HepG2 (cell line): Measurements from ENCODE around the gene KMT2E. TPM values are rescaled to one million over a fixed set of nuclear protein-coding genes. Genes with fewer than 3 reads are reported as not detected.

Experiments used
- HNRNPL ChIP-seq: fragments of 200-400 bp; formaldehyde crosslinking; IDR thresholded peaks from 2 replicates; pipeline ENCODE4 v1.6.1; 2017; ENCODE audit warnings: mild to moderate bottlenecking, low read depth, low read length
- PLSCR1 ChIP-seq: sonication (generic); formaldehyde crosslinking; IDR thresholded peaks from 2 replicates; pipeline ENCODE4 v1.5.0; 2020; ENCODE audit warnings: missing genetic modification reagents, mild to moderate bottlenecking, borderline replicate concordance
- POLR2A ChIP-seq, 2 experiments: IDR thresholded peaks; 2 replicates each; pipeline ENCODE4 v1.6.1; 2011; ENCODE audit warnings: low read depth in 2 of 2, low read length in 2 of 2, mild to moderate bottlenecking in 1 of 2, moderate library complexity in 1 of 2; ENCODE audit not compliant: insufficient read depth in 1 of 2
- PRDM15 ChIP-seq: sonication (generic); formaldehyde crosslinking; IDR thresholded peaks from 2 replicates; pipeline ENCODE4 v1.4.0; 2020; ENCODE audit warnings: missing genetic modification reagents
- REL ChIP-seq: sonication (generic); formaldehyde crosslinking; conservative IDR thresholded peaks from 2 replicates; pipeline ENCODE4 v1.8.0; 2022; ENCODE audit warnings: mild to moderate bottlenecking, missing genetic modification reagents, moderate library complexity
- RORA ChIP-seq: sonication (generic); formaldehyde crosslinking; IDR thresholded peaks from 2 replicates; pipeline ENCODE4 v1.5.0; 2020; ENCODE audit warnings: mild to moderate bottlenecking, missing genetic modification reagents, moderate library complexity
- SMC3 ChIP-seq: IDR thresholded peaks from 2 replicates; pipeline ENCODE4 v1.6.1; 2011; ENCODE audit warnings: low read length, improper control_type of control experiment
- THAP8 ChIP-seq: sonication (generic); formaldehyde crosslinking; IDR thresholded peaks from 2 replicates; pipeline ENCODE4 v1.5.1; 2020; ENCODE audit warnings: missing genetic modification reagents, mild to moderate bottlenecking, borderline replicate concordance
- ZHX2 ChIP-seq, 2 experiments: sonication (generic) in 1 of 2; formaldehyde crosslinking in 1 of 2; IDR thresholded peaks; 2 replicates each; pipeline versions ENCODE4 v1.6.1 to v1.9.0; 2014 to 2022; ENCODE audit warnings: antibody characterized with exemption in 1 of 2, borderline replicate concordance in 1 of 2, inconsistent platforms in 1 of 2, low read depth in 1 of 2, missing genetic modification reagents in 1 of 2
- ZNF550 ChIP-seq: sonication (generic); formaldehyde crosslinking; IDR thresholded peaks from 2 replicates; pipeline ENCODE4 v1.4.0; 2020; ENCODE audit warnings: mild to moderate bottlenecking, missing genetic modification reagents, borderline replicate concordance
- ZNF574 ChIP-seq: sonication (generic); formaldehyde crosslinking; IDR thresholded peaks from 2 replicates; pipeline ENCODE4 v1.4.0; 2020; ENCODE audit warnings: missing genetic modification reagents
- ZNF761 ChIP-seq: sonication (generic); formaldehyde crosslinking; conservative IDR thresholded peaks from 2 replicates; pipeline ENCODE4 v1.4.0; 2020; ENCODE audit warnings: mild to moderate bottlenecking, missing genetic modification reagents
- polyA plus RNA-seq, 8 experiments: library from polyadenylated mRNA; depleted of rRNA in 3 of 8; stranded (reverse) in 7 of 8; unstranded in 1 of 8; fragments of >200 nt; fragmentation: Illumina TruSeq in 4 of 8; extraction: Trizol in 4 of 8; gene quantifications; 2 replicates each; pipeline versions ENCODE4 v1.2.1 to v1.2.3, GENCODE V29; 2011 to 2016; ENCODE audit warnings: low read depth in 4 of 8, missing spikeins in 1 of 8, mixed read lengths in 1 of 8; ENCODE audit not compliant: insufficient read depth in 1 of 8
- total RNA-seq, 5 experiments: library from RNA; depleted of rRNA; stranded (reverse); fragments of >200 nt; fragmentation: Illumina TruSeq; extraction: Trizol; gene quantifications; 2 replicates each; pipeline ENCODE4 v1.2.3, GENCODE V29; 2016; ENCODE audit warnings: low read depth in 1 of 5

The KMT2E gene
- total and polyA plus RNA-seq, 2 of the 13 experiments (the other 11 are each of a cell fraction or from before 2014, with no cell fraction given) = 6.3 to 24.4 TPM

- TF ChIP-seq PRDM15 (peak; percentile 36; the same call in 1 of the 2 replicates), ZHX2 (IDR thresholded peaks at IDR 0.05; ENCODE audit: low read depth) (peak; percentile 96), ZHX2 (CRISPR knock-in tag; IDR thresholded peaks at IDR 0.05; ENCODE audit: borderline replicate concordance) (no peak), HNRNPL (0 out of 2 replicates have a peak, but pooled peaks have one; percentile 35), ZNF574 (CRISPR knock-in tag) (peak; percentile 82), ZNF550 (CRISPR knock-in tag) (no peak), POLR2A (IDR thresholded peaks at IDR 0.05; ENCODE audit: insufficient read depth in 1 of 2, low read depth in 2 of 2, low read length in 2 of 2) (peak; percentile 53 to 84), RORA (CRISPR knock-in tag) (no peak), SMC3 (no peak), PLSCR1 (CRISPR knock-in tag) (no peak), REL (peak; percentile 52; the same call in 1 of the 2 replicates), THAP8 (no peak), ZNF761 (CRISPR knock-in tag) (0 out of 2 replicates have a peak, but pooled peaks have one; percentile 1)
Observed at GRCh38 chr7:105013816-105014692, at the start of gene KMT2E (continued).
